NCI-H526 treated with DMSO at 0.1 percent for 48 hours (cell line): ENCODE results near the gene CHMP6.

Experiments
- DNase-seq: peaks from one replicate; lab custom pipeline; 2025; lab: John Stamatoyannopoulos, UW

The CHMP6 gene

DNA sequence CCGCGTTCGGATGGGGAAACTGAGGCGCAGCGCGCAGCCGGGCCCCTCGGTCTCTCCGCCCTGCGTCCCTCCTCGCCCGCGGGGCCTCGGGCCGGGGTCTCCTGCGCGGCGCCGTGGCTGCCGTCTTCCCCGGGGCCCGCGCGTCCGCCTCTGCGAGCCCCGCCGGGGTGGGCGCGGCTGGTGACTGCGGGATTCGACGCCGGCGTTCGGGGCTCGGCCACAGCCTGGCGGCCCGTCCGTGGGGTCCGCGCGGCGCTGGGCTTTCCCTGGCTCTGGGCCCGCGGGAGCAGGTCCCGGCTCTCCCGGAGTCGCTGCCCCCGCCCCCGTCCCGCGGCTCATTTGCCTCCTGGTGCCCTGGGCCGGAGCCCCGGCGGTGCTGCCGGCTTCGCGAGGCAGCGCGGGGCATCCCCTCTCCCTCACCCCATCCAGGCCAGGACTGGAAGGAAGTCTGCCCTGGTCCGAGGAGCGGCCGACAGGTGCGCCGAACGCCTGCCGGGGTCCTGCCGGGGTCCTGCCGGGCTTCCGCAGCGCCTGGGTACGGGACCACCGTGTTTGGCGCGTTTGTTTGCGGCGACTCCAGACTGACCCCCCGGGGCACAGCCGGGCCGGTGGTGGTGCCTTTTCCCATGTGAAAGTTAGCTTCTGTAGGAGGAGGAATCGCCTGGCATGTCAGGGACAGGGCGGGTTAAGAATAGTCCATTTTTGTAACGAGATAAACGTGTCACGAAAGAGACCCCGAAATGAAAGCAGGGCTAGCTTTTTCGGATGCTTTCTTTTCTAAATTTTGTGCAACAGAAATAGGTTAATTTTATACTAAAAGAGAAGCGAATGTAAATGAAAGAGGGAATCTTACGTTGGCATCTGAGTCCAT lies 671 bp downstream of the CHMP6 start:
- DNase-seq: no peak

- DNase-seq: no peak
Measured at GRCh38 chr17:80992948-80993624, 1.4 kb downstream of the CHMP6 start.

- DNase-seq: no peak
Measured at GRCh38 chr17:80995131-80995530, 3.5 kb downstream of the CHMP6 start.

- DNase-seq: no peak
Measured at GRCh38 chr17:80996422-80997305, 5.0 kb downstream of the CHMP6 start.

DNA sequence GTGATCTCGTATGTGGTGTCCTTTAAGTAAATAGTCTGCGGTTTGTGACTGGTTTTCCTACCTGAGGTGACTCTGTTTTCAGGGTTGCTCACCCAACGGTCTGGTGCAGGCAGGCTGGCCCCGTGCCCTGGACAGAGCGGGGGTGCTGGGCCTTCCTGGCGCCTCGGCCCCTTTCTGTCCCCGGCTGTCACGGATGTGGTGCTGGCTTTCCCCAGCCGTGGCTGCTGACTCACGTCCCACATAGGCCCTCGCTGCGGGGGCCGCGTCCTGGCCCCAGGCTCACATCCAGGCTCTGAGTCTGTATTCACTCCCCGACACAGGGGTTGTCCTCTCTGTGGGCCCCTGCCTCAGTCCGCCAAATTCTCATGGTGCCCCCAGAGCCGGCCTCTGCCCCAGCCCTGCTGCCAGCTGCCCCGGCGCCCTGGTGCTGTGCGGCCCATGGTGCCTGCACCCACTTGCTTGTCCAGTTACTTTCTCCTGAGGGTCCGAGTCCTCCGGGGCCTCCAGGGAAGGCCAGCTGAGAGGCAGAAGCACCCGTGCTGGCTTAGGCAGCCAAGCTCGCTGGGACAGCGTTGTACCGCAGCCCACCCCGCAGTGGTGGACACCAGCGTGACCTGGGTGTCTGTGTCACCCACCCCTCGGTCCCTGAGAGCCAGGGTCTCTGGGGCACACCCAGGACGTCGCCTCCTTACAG lies 5.9 kb downstream of the CHMP6 start:
- no peak for DNase-seq

GRCh38 chr17:80998118-80998747 lies 6.6 kb downstream of the CHMP6 start:
- no peak for DNase-seq

GRCh38 chr17:80998748-80999535 lies 7.3 kb downstream of the CHMP6 start:
- no peak for DNase-seq

DNA sequence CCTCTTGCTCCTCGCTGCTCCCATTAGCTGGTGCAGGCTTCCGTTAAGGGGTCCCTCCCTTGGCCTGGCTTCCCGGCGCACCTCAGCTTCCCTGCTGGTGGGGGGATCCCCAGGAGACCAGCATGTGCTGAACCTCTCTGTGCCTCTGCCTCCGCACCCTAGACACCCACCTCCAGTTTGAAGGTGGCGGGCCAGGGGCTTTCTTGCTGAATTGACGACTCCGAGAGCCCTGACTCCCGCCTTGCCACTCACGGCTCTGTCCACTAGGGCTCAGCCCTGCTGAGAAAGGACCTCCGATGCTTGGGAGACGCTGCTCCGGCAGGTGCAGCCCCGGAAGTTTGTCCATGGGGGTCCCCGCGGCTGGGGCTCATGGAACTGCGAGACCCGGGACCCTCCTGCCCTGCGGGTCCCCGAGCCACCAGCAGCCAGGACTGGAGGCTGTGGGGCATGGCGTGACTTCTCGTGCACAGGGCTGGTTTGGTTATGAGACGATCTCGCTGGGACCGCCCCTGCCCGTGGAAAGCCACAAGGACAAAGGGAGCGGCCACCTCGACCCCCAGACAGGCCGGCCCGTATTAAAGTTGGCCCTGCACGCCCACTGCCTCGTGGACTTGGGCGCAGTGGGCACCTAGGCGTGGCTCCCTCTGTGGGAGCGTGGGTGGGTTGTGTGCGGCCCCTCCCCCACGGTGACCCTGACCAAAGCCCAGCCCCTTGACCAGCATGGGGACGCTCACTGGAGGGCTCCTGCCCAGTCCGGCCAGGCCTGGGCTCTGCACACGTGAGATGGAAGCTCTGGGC lies 8.1 kb downstream of the CHMP6 start:
- DNase-seq: no peak

DNA sequence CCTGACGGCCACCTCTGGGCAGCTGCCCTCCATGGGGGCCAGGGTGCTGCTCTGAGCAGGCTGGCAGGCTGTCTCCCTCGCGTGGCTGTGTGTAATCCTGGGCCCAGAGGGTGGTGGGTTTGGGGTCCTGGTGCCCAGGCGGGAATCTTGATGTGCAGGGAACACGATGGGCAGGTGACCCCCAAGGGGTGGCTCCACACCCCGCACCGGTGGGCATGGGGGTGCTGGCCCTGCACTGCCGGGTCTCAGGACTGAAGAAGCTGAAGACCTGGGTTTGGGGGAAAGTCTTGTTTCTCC lies 8.6 kb downstream of the CHMP6 start:
- DNase-seq: no peak

GRCh38 chr17:81000631-81001357 lies 9.2 kb downstream of the CHMP6 start:
- DNase-seq: no peak

DNA sequence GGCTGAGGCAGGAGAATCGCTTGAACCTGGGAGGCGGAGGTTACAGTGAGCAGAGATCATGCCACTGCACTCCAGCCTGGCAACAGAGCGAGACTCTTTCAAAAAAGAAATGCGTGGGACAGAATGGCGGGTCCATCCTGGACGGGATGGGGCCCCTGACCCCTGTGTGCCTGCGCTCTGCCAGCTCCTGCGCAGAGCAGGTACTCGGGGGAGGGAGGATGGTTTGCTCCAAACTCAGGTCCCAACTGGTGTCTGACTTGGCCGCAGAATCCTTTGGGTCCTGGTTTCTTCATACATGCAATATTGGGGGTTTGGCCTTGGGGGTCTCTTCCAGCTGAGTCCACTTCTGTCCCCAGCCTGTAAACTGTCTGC lies 10.4 kb downstream of the CHMP6 start:
- no peak for DNase-seq

DNA sequence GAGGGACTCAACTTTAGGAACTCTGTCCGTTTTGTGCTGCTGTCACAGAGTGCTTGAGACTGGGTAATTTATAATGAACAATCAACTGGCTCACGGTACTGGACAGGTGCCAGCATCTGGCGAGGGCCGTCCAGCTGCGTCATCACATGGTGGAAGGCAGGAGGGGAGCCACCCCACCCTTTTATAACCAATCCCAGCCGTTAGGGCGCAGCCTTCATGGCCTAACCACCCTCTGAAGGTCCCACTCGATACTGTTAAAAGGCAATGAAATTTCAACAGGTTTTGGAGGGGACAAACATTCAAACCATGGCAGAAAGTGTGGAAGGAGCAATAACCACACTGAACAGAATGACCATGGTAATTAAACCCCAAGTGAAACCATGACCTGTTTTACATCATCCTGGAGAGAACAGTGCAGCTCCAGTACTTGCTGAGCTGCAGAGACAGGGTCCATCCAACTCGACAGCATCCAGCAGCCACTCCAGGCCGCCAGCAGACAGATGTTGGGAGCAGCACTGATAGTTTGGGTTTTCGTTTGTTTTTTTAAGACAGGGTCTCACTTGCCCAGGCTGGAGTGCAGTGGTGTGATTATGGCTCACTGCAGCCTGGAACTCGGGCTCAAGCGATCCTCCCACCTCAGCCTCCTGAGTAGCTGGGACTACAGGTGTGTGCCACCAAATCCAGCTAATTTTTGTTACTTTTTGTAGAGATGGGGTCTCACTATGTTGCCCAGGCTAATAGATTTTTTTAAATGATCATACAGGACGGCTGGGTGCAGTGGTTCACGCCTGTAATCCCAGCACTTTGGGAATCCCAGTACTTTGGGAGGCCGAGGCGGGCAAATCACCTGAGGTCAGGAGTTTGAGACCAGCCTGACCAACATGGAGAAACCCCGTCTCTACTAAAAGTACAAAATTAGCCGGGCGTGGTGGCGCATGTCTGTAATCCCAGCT lies 11.0 kb downstream of the CHMP6 start:
- no peak for DNase-seq

DNA sequence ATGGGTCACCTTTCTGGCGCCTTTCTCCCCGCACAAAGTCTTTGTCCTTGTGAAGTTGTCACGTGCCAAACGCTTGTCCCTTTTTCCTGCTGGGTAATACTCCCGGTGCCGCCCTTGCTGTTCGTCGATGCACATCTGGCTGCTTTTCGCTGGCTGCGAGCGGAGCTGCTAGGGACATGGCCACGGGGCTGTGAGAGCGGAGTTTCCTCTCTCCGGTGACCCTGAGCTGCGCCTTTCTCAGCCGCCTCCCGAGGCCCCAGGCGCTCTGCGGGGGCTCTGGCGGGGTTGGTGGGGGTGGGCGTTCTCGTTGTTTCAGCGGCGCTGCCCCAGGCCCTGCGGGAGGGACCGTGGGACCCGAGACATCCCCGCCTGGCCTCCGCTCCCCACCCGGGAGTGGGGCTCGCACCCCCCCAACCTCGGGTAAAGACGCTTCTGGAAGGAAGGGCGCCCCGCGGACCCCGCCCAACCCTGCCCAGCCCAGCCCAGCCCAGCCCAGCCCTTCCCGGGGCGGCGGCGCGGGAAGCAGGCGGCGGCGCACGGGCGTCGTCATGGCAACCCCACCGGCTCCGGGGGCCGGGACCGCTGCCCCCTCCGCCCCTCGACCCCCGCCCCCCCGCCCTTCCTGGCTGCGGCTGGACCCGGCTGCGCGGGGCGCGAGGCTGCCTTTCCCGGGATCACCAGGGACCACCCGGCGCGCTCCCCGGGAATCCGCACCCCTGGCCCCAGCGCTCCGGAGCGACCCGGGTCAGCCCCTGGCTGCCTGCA lies 12.3 kb downstream of the CHMP6 start:
- no peak for DNase-seq

- DNase-seq: no peak
Measured at GRCh38 chr17:81006891-81007290, 15.2 kb downstream of the CHMP6 start.

DNA sequence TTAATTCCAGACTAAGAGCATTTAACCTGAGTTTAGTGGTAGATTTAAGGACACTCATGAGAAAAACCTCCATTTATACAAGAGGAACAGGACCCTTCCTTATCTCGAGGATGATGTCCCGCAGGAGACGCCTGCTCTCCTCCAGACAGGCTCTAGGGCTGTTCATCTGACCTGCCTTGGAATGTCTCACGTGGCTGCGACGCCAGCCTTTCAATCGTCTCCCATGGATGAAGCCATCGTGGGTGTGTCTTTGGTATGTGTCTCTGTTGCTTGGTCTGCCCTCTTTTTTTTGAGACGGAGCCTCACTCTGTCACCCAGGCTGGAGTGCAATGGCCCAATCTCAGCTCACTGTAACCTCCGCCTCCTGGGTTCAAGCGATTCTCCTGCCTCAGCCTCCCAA lies 16.5 kb downstream of the CHMP6 start:
- no peak for DNase-seq

- DNase-seq: no peak
Measured at GRCh38 chr17:81009136-81009535, 17.5 kb downstream of the CHMP6 start.

DNA sequence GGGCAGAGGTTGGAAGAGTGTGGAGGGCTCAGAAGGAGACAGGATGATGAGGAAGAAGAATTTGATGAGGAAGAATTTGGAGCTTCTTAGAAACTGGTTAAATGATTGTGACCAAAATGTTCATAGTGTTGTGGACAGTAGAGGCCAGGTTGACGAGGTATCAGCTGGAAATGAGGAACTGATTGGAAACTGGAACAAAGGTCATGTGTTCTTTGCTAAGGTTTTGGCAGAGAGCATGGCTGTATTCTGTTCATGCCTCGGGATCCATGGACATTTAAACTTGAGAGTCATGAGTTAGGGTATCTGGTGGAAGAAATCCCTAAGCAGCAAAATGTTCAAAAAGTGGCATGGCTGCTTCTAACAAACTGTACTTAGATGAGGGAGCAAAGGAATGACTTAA lies 19.3 kb downstream of the CHMP6 start:
- DNase-seq: no peak
